ENCODE measurements around the gene DRC3.

The DRC3 gene

DNA sequence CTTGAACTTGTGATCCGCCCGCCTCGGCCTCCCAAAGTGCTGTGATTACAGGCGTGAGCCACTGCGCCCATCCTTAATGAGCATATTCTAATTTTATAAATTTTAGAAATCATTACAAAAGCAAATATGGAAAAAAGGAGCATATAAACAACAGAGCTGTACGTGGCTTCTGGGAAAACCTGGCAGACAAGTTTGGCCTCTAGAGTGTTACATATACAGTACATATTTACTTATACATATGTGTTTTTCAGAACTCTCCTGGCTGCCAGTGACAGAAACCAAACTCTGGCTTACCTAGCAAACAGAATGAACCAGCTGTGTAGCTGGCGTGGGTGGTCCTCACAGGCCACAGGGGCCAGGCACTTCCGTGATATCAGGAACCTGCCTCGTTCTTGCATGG is 10.1 kb downstream of the DRC3 start:
- H3K4me1 Mint-ChIP-seq (ENCODE audit: low read depth in 2 of 2), result no peaks in the 10 kb centered on the region
- no peak overlapping the region for H3K4me3 Mint-ChIP-seq
- H3K9me3 Mint-ChIP-seq, result no peaks in the 10 kb centered on the region
- no peaks in the 10 kb centered on the region for H3K36me3 Mint-ChIP-seq (ENCODE audit: insufficient read depth)
- DNase-seq (no peak), ATAC-seq (replicated peaks) (no peak)
- H3K27ac Mint-ChIP-seq, result peak overlapping the region in 1 of 2 donors; percentile 38
- H3K27me3 Mint-ChIP-seq, result no peaks in the 10 kb centered on the region

DNA sequence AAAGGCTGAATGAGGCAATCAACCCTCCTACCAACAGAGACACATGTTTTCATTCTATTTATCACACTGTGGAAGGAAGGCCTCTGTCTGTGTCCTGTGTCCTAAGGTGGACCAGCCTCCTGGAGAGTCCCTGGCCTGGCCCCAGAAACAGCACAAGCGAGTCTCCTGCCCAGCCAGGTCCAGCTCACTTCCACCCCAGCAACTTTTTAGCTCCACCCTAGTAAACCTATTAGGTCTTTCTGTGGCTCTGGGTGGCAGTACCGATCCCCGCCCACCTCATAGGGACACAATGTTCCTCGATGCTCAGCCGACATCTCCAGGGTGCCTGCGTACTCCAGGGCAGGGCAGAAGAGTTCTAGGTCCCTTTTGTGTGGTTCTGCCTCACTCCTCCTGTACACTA is 10.7 kb downstream of the DRC3 start:
- Mint-ChIP-seq H3K9me3 (no peaks in the 10 kb centered on the region), H3K4me1 (ENCODE audit: low read depth in 2 of 2) (no peaks in the 10 kb centered on the region), H3K4me3 (no peak overlapping the region), H3K27ac (no peak overlapping the region), H3K27me3 (no peaks in the 10 kb centered on the region), H3K36me3 (ENCODE audit: insufficient read depth) (no peaks in the 10 kb centered on the region)
- DNase-seq, result no peak
- no peak for ATAC-seq (replicated peaks)

DNA sequence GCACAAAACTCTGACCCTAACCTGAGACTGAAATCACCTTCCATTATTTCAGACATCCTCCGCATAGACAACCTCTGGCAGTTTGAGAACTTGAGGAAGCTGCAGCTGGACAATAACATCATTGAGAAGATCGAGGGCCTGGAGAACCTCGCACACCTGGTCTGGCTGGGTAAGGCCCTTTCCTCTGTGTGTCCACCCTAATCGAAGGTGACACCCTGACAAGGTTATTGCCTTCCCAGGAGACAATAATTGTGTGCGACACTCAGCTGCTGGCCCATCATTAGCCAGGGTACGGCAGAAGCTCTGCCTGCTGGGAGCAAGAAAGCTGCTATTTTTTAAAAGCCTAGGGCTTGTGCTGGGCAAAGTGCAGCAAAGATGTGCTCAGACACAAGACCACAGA is 11.1 kb downstream of the DRC3 start:
- ATAC-seq (replicated peaks) (no peak), DNase-seq (no peak)
- Mint-ChIP-seq H3K36me3 (ENCODE audit: insufficient read depth) (no peaks in the 10 kb centered on the region), H3K27ac (no peak overlapping the region), H3K4me3 (no peak overlapping the region), H3K9me3 (no peaks in the 10 kb centered on the region), H3K4me1 (ENCODE audit: low read depth in 2 of 2) (no peaks in the 10 kb centered on the region), H3K27me3 (no peaks in the 10 kb centered on the region)

DNA sequence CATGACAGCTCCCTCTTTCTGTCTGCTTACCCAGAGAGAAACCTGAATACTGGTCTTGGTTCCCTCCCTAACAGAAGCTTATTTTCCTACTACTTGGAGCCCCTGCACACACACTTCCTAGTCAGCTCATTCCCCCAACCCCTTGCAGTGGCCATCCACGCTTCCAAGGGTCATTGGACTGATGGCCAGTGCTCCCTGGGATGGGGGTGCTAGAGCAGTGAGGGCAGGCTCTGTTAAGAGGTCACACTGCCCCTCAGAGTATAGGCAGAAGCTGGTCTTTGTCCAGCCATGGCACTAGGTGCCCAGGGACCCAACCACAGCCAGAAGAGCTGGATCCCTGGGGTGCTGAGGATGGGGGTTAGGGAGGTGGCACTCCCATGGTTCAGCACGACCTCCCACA is 12.5 kb downstream of the DRC3 start:
- H3K27me3 Mint-ChIP-seq, result no peaks in the 10 kb centered on the region
- H3K27ac Mint-ChIP-seq, result no peak overlapping the region
- no peak overlapping the region for H3K4me3 Mint-ChIP-seq

DNA sequence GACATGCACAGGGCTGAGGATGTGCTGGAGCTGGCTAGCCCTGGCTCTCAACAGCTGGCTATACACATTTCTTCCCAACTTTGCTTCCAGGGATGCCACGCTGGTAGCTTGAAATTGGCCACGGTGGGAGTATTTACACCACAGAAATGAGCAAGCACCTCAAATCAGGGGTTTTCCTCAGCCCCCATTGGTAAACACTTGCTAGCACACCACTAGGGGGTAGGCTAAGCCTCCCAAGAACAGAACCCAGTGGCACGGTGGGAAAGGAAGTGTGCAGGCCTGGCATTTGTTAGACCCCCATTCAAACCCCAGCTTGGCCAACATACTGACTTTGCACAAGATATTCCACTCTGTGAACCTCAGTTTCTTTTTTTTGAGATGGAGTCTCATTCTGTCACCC is 12.9 kb downstream of the DRC3 start:
- Mint-ChIP-seq H3K36me3 (ENCODE audit: insufficient read depth) (no peaks in the 10 kb centered on the region), H3K4me3 (no peak overlapping the region), H3K4me1 (ENCODE audit: low read depth in 2 of 2) (no peaks in the 10 kb centered on the region), H3K27me3 (no peaks in the 10 kb centered on the region), H3K27ac (no peak overlapping the region), H3K9me3 (no peaks in the 10 kb centered on the region)
- ATAC-seq (replicated peaks) (no peak), DNase-seq (no peak)

More for the DNA sequence above, 12.5 kb downstream of the DRC3 start:
- Mint-ChIP-seq H3K4me1 (ENCODE audit: low read depth in 2 of 2) (no peaks in the 10 kb centered on the region), H3K36me3 (ENCODE audit: insufficient read depth) (no peaks in the 10 kb centered on the region), H3K9me3 (no peaks in the 10 kb centered on the region)
- ATAC-seq (replicated peaks), result no peak
- no peak for DNase-seq

DNA sequence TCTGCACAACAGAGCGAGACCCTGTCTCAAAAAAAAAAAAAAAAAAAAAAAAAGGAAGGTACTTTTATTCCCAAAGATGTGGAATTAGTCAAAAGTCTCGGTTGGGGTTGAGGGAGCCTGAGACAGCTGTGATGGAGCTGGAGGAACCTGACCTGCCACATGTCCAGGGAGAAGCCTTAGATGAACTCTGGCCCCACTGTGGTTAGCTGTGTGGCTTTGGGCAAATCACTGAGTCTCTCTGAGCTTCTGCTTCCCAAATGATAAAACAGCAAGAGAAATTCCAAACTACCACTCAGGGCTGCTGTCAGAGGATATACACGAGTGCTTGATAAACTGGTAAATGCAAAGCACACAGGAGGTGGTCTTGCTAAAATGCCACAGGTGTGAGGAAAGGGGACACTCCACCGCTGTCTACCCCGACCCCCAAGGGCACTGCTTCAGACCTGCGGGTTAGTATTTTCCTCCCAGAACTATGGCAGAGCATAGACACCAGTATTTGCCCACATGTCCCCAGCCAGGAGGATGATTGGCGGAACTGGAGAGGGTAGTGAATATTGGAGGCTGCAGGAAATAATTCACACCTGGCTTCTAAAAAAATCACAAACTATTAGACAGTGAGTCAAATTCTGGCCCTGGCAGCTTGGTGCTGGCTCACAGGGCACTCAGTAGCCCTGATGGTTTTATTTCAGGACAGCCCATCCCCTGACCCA is 14.7 kb downstream of the DRC3 start:
- no peaks in the 10 kb centered on the region for H3K4me1 Mint-ChIP-seq (ENCODE audit: low read depth in 2 of 2)
- no peaks in the 10 kb centered on the region for H3K36me3 Mint-ChIP-seq (ENCODE audit: insufficient read depth)
- H3K4me3 Mint-ChIP-seq, result no peak overlapping the region
- ATAC-seq (replicated peaks), result no peak
- DNase-seq, result no peak
- no peaks in the 10 kb centered on the region for H3K27me3 Mint-ChIP-seq
- no peaks in the 10 kb centered on the region for H3K9me3 Mint-ChIP-seq
- H3K27ac Mint-ChIP-seq, result no peak overlapping the region

DNA sequence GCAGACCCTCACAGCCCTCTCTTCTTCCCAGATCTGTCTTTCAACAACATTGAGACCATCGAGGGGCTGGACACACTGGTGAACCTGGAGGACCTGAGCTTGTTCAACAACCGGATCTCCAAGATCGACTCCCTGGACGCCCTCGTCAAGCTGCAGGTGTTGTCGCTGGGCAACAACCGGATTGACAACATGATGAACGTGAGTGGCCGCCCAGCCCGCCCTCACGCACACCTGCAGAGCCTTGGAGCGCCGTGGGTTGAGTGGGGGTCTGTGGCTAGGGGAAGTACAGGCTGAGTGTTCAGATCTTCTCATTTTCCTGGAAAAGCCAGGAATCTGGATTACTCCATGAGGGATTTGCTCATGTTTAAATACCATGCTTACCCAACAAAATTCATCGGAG is 15.2 kb downstream of the DRC3 start:
- no peak overlapping the region for H3K27ac Mint-ChIP-seq
- H3K4me3 Mint-ChIP-seq, result no peak overlapping the region
- no peaks in the 10 kb centered on the region for H3K36me3 Mint-ChIP-seq (ENCODE audit: insufficient read depth)

DNA sequence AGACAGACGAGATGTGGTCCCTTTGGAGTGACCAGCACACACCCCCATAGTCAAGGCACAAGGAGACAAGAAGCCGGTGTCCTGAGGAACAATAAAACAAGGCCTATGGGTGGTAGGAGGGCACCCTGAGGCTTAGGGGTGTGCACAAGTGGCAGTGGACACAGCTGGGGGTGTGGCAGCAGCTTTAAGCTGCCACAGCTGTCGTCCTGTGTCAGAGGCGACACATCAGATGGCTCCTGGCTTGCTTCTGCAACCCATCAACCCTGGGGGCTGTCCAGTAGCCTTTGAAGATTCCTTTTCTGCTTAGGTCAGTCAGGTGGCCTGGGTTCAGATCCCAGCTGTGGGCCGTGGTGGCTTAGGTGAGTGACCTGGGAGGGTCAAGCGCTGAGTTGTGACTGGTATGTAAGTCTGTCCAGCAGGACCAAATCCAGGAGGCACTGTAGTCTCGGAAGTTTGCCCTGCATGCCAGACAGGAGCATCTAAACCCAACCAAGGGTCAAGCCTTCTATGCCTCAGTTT is 15.8 kb downstream of the DRC3 start:
- Mint-ChIP-seq H3K9me3 (no peaks in the 10 kb centered on the region), H3K4me1 (ENCODE audit: low read depth in 2 of 2) (no peaks in the 10 kb centered on the region), H3K27ac (no peak overlapping the region), H3K36me3 (ENCODE audit: insufficient read depth) (no peaks in the 10 kb centered on the region), H3K27me3 (no peaks in the 10 kb centered on the region), H3K4me3 (no peak overlapping the region)
- ATAC-seq (replicated peaks), result no peak
- DNase-seq, result no peak

More for the DNA sequence above, 15.2 kb downstream of the DRC3 start:
- no peaks in the 10 kb centered on the region for H3K4me1 Mint-ChIP-seq (ENCODE audit: low read depth in 2 of 2)
- H3K27me3 Mint-ChIP-seq, result no peaks in the 10 kb centered on the region
- DNase-seq (no peak), ATAC-seq (replicated peaks) (no peak)
- no peaks in the 10 kb centered on the region for H3K9me3 Mint-ChIP-seq

DNA sequence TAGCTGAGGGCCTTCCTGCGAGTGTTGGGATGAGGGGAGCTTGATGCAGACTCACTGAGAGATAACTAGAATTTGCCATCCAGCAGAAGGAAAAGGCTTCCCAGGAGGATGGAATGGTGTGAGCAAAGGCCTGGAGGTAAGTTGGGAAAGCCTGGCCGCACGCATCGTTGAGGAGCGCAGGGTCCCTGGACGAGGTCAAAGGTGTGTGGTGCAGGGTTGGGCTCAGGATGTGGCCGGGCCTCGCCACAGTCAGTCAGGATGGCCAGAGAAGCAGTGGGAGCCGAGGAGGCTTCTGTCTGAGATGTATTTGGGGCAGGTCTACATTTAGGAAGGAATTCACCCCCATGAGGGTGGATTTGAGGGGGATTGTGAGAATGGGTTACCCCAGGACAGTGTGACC is 16.4 kb downstream of the DRC3 start:
- DNase-seq (no peak), ATAC-seq (replicated peaks) (no peak)
- Mint-ChIP-seq H3K27ac (no peak overlapping the region), H3K9me3 (no peaks in the 10 kb centered on the region), H3K4me3 (no peak overlapping the region), H3K36me3 (ENCODE audit: insufficient read depth) (no peaks in the 10 kb centered on the region), H3K27me3 (no peaks in the 10 kb centered on the region), H3K4me1 (ENCODE audit: low read depth in 2 of 2) (no peaks in the 10 kb centered on the region)

DNA sequence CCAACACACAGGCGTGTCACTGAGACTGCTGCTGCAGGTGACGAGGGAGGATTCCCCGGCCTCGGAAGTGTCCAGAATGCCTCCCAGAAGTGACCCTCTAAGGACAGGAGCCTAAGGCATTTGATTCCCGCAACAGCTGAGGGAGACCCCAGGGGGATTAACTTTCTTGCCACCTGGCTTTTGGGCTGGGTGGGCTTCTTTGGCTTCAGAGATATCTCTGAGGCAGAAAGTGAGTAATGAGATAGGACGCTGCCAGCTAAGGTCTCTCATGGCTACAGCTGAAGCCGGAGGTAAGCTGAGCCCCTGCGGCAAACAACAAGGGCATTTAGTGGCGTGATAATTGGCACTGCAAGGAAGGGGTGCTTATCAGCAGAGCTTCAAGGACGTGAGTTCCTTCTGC is 17.0 kb downstream of the DRC3 start:
- ATAC-seq (replicated peaks), result no peak
- no peak for DNase-seq
- Mint-ChIP-seq H3K9me3 (no peaks in the 10 kb centered on the region), H3K27me3 (no peaks in the 10 kb centered on the region), H3K27ac (no peak overlapping the region), H3K36me3 (ENCODE audit: insufficient read depth) (no peaks in the 10 kb centered on the region), H3K4me1 (ENCODE audit: low read depth in 2 of 2) (no peaks in the 10 kb centered on the region), H3K4me3 (no peak overlapping the region)

DNA sequence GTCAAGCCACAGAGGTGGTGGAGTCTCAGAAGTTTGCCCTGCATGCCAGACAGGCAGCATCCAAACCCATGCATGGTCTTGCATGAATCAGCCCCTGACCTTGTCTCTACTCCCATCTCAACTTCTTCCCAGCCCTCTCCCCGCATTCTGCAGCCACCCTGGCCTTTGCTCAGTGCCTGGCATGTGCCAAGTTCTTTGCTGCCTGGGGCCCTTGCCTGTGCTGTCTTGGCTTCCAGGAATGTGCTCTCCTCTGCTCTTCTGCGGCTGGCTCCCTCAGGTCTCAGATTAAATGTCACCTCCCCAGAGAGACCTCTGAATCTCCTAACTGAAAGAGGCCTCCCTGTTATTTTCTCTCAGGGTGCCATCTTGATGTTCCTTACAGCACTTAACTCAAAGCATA is 17.6 kb downstream of the DRC3 start:
- no peak overlapping the region for H3K27ac Mint-ChIP-seq
- ATAC-seq (replicated peaks) (no peak), DNase-seq (no peak)
- H3K4me3 Mint-ChIP-seq, result no peak overlapping the region
- H3K4me1 Mint-ChIP-seq (ENCODE audit: low read depth in 2 of 2), result no peaks in the 10 kb centered on the region
- no peaks in the 10 kb centered on the region for H3K27me3 Mint-ChIP-seq
- H3K36me3 Mint-ChIP-seq (ENCODE audit: insufficient read depth), result no peaks in the 10 kb centered on the region
- H3K9me3 Mint-ChIP-seq, result no peaks in the 10 kb centered on the region

DNA sequence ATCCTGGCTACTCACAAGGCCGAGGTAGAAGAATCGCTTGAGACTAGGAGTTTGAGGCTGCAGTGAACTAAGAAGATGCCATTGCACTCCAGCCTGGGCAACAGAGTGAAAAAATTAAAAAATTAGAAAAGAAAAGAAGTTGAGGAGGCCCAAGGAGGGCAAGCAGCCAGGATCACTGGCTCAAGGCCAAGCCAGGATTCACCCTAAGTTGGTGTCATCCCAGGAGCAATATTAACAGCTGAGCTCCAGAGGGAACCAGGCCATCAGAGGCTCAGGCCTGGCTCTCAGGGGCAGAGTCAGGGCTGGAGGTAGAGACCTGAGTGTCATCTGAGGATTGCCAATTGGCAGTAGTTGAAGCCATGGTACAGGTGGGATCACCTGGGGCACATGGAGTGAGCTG is 20.7 kb downstream of the DRC3 start:
- Mint-ChIP-seq H3K36me3 (ENCODE audit: insufficient read depth) (peaks cover under 1% of the 10 kb centered on the region), H3K4me3 (no peak overlapping the region), H3K27ac (peak overlapping the region in 1 of 2 donors; percentile 68), H3K9me3 (no peaks in the 10 kb centered on the region), H3K4me1 (ENCODE audit: low read depth in 2 of 2) (no peaks in the 10 kb centered on the region), H3K27me3 (no peaks in the 10 kb centered on the region)
- DNase-seq (no peak), ATAC-seq (replicated peaks) (no peak)

DNA sequence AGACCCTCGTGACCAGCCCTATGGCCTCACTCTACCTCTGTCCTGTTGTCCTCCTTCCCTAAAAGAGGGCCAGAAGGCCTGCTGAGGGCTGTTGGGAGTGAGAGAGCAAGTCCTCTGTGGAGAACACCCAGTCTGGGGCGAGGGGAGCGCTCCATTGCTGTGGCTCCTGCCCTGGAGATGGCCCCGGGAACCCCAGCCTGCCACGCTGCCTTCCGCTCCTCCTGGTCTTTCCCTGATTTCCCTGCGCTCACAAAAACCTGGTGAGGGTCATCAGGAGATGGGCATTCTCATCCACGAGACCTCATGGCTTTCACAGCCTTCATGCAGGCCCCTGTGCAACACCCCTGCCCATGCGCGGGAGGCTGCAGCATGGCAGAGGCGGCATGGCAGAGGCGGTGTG is 21.2 kb downstream of the DRC3 start:
- H3K36me3 Mint-ChIP-seq (ENCODE audit: insufficient read depth), result peaks cover 3% of the 10 kb centered on the region
- no peaks in the 10 kb centered on the region for H3K9me3 Mint-ChIP-seq
- no peak overlapping the region for H3K4me3 Mint-ChIP-seq
- no peak for ATAC-seq (replicated peaks)
- no peaks in the 10 kb centered on the region for H3K4me1 Mint-ChIP-seq (ENCODE audit: low read depth in 2 of 2)
- no peak overlapping the region for H3K27ac Mint-ChIP-seq
- no peak for DNase-seq
- no peaks in the 10 kb centered on the region for H3K27me3 Mint-ChIP-seq

DNA sequence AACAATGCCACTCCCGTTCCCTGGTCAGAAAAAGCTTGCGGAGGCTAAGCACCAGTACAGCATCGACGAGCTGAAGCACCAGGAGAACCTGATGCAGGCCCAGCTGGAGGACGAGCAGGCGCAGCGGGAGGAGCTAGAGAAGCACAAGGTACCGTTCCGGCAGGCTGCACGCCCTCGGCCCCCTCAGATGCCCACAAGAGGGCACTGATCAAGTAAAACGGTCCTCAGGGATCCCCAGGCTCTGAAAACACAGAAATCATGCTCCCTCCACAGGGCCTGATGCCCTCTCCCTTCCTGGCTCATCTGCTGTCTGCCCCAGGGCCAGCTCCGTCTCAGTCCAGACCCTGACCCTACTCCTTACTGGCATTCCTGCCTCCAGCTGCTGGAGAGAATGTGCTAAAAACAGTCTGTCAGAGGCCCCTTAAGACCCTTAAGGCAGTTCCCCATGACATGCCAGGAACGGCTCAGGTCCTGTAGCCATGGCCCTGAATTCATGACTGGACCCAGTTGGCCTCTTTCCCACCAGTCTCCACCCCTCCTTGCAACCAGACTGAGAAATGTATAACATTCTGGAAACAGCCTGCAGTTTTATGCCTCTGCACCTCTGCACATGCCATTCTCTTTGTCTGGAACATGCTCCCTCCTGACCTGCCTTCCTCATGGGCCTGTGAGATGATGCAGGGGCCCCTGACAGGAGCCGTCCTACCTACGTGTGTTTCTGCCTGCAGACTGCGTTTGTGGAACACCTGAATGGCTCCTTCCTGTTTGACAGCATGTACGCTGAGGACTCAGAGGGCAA is 21.8 kb downstream of the DRC3 start:
- no peak overlapping the region for H3K4me3 Mint-ChIP-seq
- no peaks in the 10 kb centered on the region for H3K27me3 Mint-ChIP-seq
- peaks cover 3% of the 10 kb centered on the region for H3K36me3 Mint-ChIP-seq (ENCODE audit: insufficient read depth)
- H3K27ac Mint-ChIP-seq, result peak overlapping the region in 1 of 2 donors; percentile 24
- H3K4me1 Mint-ChIP-seq (ENCODE audit: low read depth in 2 of 2), result no peaks in the 10 kb centered on the region
- DNase-seq (no peak), ATAC-seq (replicated peaks) (no peak)
- H3K9me3 Mint-ChIP-seq, result no peaks in the 10 kb centered on the region

All from effector memory CD8-positive, alpha-beta T cell (primary cell).